ENCODE results near the gene CCDC3.

- TF ChIP-seq NFE2L2 (IDR thresholded peaks at IDR 0.05; ENCODE audit: low read depth, low read length) = no peak
- no peak for TF ChIP-seq CTCF (conservative IDR thresholded peaks at IDR 0.05; ENCODE audit: low read depth, low read length)
- TF ChIP-seq RFX5 (IDR thresholded peaks at IDR 0.05; ENCODE audit: low read depth, low read length) = no peak
- TF ChIP-seq FOS (IDR thresholded peaks at IDR 0.05; ENCODE audit: low read depth, low read length) = no peak
- TF ChIP-seq POLR2A (IDR thresholded peaks at IDR 0.05; ENCODE audit: low read depth, low read length) = no peak
- TF ChIP-seq CEBPB (IDR thresholded peaks at IDR 0.05; ENCODE audit: low read depth, low read length) = no peak
- TF ChIP-seq RAD21 (IDR thresholded peaks at IDR 0.05; ENCODE audit: low read length) = no peak
- no peak for TF ChIP-seq MAFK (IDR thresholded peaks at IDR 0.05; ENCODE audit: low read depth, low read length)
- TF ChIP-seq SMC3 (IDR thresholded peaks at IDR 0.05; ENCODE audit: low read depth, low read length) = no peak
- no peak for TF ChIP-seq RCOR1 (IDR thresholded peaks at IDR 0.05; ENCODE audit: insufficient replicate concordance, low read length)
Measured at GRCh38 chr10:12897278-12897677, 104.2 kb downstream of the CCDC3 start.
